Measurements from ENCODE around the gene FAM20A.

The FAM20A gene

DNA sequence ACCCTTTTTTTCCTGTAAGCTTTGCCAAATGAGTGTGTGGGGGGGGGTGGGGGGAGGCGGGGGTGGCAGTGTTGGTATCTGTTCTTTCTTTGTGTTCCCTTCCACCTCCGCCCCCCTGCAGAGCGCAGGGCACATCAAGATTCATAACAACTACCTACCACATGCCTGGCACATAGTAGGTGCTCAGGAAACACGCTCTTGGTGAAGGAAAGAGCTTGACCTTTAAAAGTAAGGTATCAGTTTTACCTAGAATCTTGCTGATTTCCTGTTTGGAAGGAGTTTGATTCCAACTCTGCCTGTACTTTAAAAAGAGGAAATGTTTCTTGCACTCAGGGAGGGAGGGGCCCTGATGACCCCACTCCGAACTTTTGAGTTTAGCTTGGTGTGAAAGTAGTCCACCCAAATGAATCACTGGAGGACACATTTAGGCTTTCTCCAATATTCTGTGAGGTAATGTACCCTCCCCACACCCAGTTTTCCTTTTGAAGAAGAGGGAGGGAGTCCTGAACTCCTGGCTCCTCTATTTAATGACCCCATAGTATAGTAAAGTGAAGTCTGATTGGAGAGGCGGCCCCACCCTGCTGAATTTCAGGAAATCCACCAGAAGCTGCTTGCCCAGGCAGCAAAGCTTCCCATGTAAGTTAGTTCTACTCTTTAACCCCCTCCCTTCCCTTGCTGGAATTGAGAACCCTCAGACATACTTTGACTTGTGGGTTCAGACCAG is 560 bp upstream of the FAM20A start:
- H3K36me3 ChIP-seq (ENCODE audit: control insufficient read depth in 2 of 2, insufficient read depth in 1 of 2, low read length in 2 of 2): no peaks in the 10 kb centered on the region
- no peaks in the 10 kb centered on the region for H3K9me3 ChIP-seq (ENCODE audit: control insufficient read depth, insufficient read depth, low read depth, low read length)
- peak; percentile 74; the same call in 1 of the 2 replicates for TF ChIP-seq ZNF664 (tag by site-specific recombination; IDR thresholded peaks at IDR 0.05)
- TF ChIP-seq ZNF324 (tag by site-specific recombination; IDR thresholded peaks at IDR 0.05): no peak
- ChIA-PET POLR2A (no interaction called here), CTCF (interaction anchor here (0.6 to 2.9 kb wide), 5 partner anchors 12 to 175 kb away, joined by 3 to 15 read pairs (median 3); no protein-coding TSS in a partner anchor)
- peaks cover 9% of the 10 kb centered on the region for H3K4me1 ChIP-seq (ENCODE audit: control insufficient read depth, insufficient read depth, low read length)
- H3K27ac ChIP-seq (ENCODE audit: extremely low read depth, low read depth, low read length): no peak overlapping the region
- H3K4me3 ChIP-seq (ENCODE audit: low read depth, low read length): no peak overlapping the region

DNA sequence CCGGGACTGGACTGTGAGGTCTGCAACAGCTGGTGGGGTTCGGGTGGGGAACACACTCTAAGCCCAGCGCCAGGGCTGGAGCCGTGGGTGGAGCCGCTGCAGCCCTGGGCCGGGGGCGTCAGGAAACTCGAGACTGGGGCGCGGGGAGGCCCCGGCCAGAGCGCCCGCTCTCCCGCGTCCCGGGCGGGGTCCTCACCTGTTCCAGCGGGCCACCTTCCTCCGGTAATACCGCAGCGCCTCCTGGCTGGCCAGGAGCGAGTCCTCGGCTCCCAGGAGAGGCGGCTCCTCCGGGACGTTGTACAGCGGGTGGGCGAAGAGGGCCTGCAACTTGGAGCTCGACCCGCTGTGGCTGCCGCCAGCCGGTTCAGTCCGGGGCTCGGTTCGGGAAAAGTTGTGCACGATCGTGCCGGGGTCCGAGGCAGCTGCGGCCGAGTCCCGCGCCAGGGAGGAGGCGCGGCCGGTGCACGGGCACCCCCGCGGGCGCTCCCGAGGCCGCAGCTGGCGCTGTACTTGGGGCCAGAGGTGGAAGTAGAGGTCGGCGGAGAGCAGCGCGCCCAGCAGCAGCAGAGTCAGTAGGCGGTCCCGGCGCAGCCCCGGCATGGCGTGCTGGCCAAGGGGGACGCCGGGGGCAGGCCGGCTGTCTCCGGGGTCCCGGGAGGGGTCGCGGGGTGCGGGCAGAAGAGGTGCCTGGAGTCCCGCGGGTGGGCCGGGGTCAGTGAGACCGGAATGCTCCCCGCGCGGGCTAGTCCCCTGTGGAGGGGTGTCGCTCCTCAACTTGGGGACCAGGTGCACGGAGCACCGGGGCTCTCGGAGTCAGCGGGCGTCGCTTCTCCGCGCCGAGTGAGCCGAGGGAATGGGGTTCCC is 868 bp downstream of the FAM20A start:
- POLR2A ChIA-PET: interaction anchor here (0.5 to 2.0 kb wide), 2 partner anchors 88 to 167 kb away, joined by 3 to 6 read pairs; partner anchors contain the start of gene PRKAR1A
- CTCF ChIA-PET: interaction anchor here (0.5 to 2.9 kb wide), 9 partner anchors 11 to 1692 kb away, joined by 3 to 15 read pairs (median 4); no protein-coding TSS in a partner anchor
- TF ChIP-seq, protein P1, sequence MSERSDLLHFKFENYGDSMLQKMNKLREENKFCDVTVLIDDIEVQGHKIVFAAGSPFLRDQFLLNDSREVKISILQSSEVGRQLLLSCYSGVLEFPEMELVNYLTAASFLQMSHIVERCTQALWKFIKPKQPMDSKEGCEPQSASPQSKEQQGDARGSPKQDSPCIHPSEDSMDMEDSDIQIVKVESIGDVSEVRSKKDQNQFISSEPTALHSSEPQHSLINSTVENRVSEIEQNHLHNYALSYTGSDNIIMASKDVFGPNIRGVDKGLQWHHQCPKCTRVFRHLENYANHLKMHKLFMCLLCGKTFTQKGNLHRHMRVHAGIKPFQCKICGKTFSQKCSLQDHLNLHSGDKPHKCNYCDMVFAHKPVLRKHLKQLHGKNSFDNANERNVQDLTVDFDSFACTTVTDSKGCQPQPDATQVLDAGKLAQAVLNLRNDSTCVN (tag by site-specific recombination; optimal IDR thresholded peaks at IDR 0.05): peak; percentile 86
- TF ChIP-seq, protein P2, sequence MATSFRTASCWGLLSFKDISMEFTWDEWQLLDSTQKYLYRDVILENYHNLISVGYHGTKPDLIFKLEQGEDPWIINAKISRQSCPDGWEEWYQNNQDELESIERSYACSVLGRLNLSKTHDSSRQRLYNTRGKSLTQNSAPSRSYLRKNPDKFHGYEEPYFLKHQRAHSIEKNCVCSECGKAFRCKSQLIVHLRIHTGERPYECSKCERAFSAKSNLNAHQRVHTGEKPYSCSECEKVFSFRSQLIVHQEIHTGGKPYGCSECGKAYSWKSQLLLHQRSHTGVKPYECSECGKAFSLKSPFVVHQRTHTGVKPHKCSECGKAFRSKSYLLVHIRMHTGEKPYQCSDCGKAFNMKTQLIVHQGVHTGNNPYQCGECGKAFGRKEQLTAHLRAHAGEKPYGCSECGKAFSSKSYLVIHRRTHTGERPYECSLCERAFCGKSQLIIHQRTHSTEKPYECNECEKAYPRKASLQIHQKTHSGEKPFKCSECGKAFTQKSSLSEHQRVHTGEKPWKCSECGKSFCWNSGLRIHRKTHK (tag by site-specific recombination; IDR thresholded peaks at IDR 0.05): no peak
- TF ChIP-seq HOXD13 (CRISPR knock-in tag; IDR thresholded peaks at IDR 0.05; ENCODE audit: borderline replicate concordance) (no peak), ZFHX2 (tag by site-specific recombination; conservative IDR thresholded peaks at IDR 0.05) (peak; percentile 68), ZBTB1 (tag by site-specific recombination; IDR thresholded peaks at IDR 0.05) (no peak), ZNF555 (tag by site-specific recombination; conservative IDR thresholded peaks at IDR 0.05) (no peak), ZNF239 (tag by site-specific recombination; IDR thresholded peaks at IDR 0.05) (no peak), ZNF121 (tag by site-specific recombination; IDR thresholded peaks at IDR 0.05) (no peak), ZNF423 (tag by site-specific recombination; IDR thresholded peaks at IDR 0.05) (peak; percentile 37; the same call in 1 of the 2 replicates), YY1 (tag by site-specific recombination; IDR thresholded peaks at IDR 0.05) (no peak), ZNF76 (tag by site-specific recombination; IDR thresholded peaks at IDR 0.05; ENCODE audit: borderline replicate concordance, low read depth) (0 out of 2 replicates have a peak, but pooled peaks have one; percentile 25), ZNF335 (tag by site-specific recombination; conservative IDR thresholded peaks at IDR 0.05) (peak; percentile 85), ZIC2 (tag by site-specific recombination; IDR thresholded peaks at IDR 0.05) (peak; percentile 65), ZBTB20 (tag by site-specific recombination; IDR thresholded peaks at IDR 0.05) (peak; percentile 85), ZBTB17 (tag by site-specific recombination; IDR thresholded peaks at IDR 0.05) (0 out of 2 replicates have a peak, but pooled peaks have one; percentile 11), ZNF416 (tag by site-specific recombination; IDR thresholded peaks at IDR 0.05) (no peak), GLIS2 (tag by site-specific recombination; IDR thresholded peaks at IDR 0.05) (peak; percentile 75; the same call in 1 of the 2 replicates), ZNF266 (tag by site-specific recombination; IDR thresholded peaks at IDR 0.05; ENCODE audit: low read depth) (no peak), ZSCAN16 (tag by site-specific recombination; IDR thresholded peaks at IDR 0.05) (no peak), ZNF202 (tag by site-specific recombination; IDR thresholded peaks at IDR 0.05; ENCODE audit: borderline replicate concordance) (no peak), SCRT2 (tag by site-specific recombination; IDR thresholded peaks at IDR 0.05) (0 out of 2 replicates have a peak, but pooled peaks have one; percentile 40), MEIS1 (CRISPR knock-in tag; IDR thresholded peaks at IDR 0.05; ENCODE audit: borderline replicate concordance) (no peak), IKZF3 (tag by site-specific recombination; IDR thresholded peaks at IDR 0.05) (peak; percentile 43; the same call in 1 of the 2 replicates)
- TF ChIP-seq, protein P3, sequence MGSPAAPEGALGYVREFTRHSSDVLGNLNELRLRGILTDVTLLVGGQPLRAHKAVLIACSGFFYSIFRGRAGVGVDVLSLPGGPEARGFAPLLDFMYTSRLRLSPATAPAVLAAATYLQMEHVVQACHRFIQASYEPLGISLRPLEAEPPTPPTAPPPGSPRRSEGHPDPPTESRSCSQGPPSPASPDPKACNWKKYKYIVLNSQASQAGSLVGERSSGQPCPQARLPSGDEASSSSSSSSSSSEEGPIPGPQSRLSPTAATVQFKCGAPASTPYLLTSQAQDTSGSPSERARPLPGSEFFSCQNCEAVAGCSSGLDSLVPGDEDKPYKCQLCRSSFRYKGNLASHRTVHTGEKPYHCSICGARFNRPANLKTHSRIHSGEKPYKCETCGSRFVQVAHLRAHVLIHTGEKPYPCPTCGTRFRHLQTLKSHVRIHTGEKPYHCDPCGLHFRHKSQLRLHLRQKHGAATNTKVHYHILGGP (tag by site-specific recombination; IDR thresholded peaks at IDR 0.05): no peak
- TF ChIP-seq, protein P4, sequence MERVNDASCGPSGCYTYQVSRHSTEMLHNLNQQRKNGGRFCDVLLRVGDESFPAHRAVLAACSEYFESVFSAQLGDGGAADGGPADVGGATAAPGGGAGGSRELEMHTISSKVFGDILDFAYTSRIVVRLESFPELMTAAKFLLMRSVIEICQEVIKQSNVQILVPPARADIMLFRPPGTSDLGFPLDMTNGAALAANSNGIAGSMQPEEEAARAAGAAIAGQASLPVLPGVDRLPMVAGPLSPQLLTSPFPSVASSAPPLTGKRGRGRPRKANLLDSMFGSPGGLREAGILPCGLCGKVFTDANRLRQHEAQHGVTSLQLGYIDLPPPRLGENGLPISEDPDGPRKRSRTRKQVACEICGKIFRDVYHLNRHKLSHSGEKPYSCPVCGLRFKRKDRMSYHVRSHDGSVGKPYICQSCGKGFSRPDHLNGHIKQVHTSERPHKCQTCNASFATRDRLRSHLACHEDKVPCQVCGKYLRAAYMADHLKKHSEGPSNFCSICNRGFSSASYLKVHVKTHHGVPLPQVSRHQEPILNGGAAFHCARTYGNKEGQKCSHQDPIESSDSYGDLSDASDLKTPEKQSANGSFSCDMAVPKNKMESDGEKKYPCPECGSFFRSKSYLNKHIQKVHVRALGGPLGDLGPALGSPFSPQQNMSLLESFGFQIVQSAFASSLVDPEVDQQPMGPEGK (tag by site-specific recombination; IDR thresholded peaks at IDR 0.05): 0 out of 2 replicates have a peak, but pooled peaks have one; percentile 25

More for the DNA sequence above, 868 bp downstream of the FAM20A start:
- H3K9me3 ChIP-seq (ENCODE audit: control insufficient read depth, insufficient read depth, low read depth, low read length): no peaks in the 10 kb centered on the region
- H3K4me1 ChIP-seq (ENCODE audit: control insufficient read depth, insufficient read depth, low read length): peaks cover 9% of the 10 kb centered on the region
- H3K4me3 ChIP-seq (ENCODE audit: low read depth, low read length): peak overlapping the region; percentile 44
- no peaks in the 10 kb centered on the region for H3K36me3 ChIP-seq (ENCODE audit: control insufficient read depth in 2 of 2, insufficient read depth in 1 of 2, low read length in 2 of 2)
- peak overlapping the region; percentile 46; the same call in 1 of the 2 replicates for H3K27ac ChIP-seq (ENCODE audit: extremely low read depth, low read depth, low read length)

Measured in HEK293 (cell line).